GM12891 (cell line): Measurements from ENCODE around the gene VTN.

Source experiments
- DNase-seq: peaks from one replicate; pipeline ENCODE4 v3.0.0; 2011; ENCODE audit warnings: low spot score; ENCODE audit not compliant: insufficient read length
- FAIRE-seq: peaks from 2 replicates; lab custom pipeline; 2011; peaks lifted over from hg19 to GRCh38; lab: Jason Lieb, UNC
- PAX5 ChIP-seq: IDR thresholded peaks from 2 replicates; pipeline ENCODE4 v1.6.1; 2011; ENCODE audit warnings: low read length, moderate library complexity, mild to moderate bottlenecking; ENCODE audit not compliant: insufficient read depth, severe bottlenecking
- POLR2A ChIP-seq: IDR thresholded peaks from 2 replicates; pipeline ENCODE4 v1.6.1; 2011; ENCODE audit warnings: low read depth, low read length, control low read depth
- POLR2AphosphoS5 ChIP-seq: IDR thresholded peaks from 2 replicates; pipeline ENCODE4 v1.6.1; 2011; ENCODE audit warnings: low read depth, low read length, control low read depth
- POU2F2 ChIP-seq: IDR thresholded peaks from 2 replicates; pipeline ENCODE4 v1.6.1; 2011; ENCODE audit warnings: low read depth, mild to moderate bottlenecking, control low read depth, low read length, moderate library complexity
- SPI1 ChIP-seq: IDR thresholded peaks from 2 replicates; pipeline ENCODE4 v1.6.1; 2011; ENCODE audit warnings: low read depth, low read length, control low read depth
- TAF1 ChIP-seq: IDR thresholded peaks from 2 replicates; pipeline ENCODE4 v1.6.1; 2011; ENCODE audit warnings: low read depth, low read length, control low read depth

The VTN gene

GRCh38 chr17:28405632-28406472, 35.7 kb upstream of the VTN start, which contains the start of gene SLC46A1:
TSS of gene SLC46A1 (minus strand) at chr17:28406212. CDS start at chr17:28406114, 98 bp downstream.
- peak; percentile 90 for TF ChIP-seq PAX5
- no peak for TF ChIP-seq SPI1
- FAIRE-seq (peak; percentile 92), DNase-seq (peak; percentile 80)

GRCh38 chr17:28404812-28405570, 34.9 kb upstream of the VTN start:
- TF ChIP-seq POLR2AphosphoS5 (no peak), SPI1 (no peak), PAX5 (no peak), POU2F2 (no peak)
- no peak for FAIRE-seq
- DNase-seq: no peak

- TF ChIP-seq POLR2A: no peak
- TF ChIP-seq PAX5: no peak
- no peak for TF ChIP-seq POU2F2
- no peak for TF ChIP-seq TAF1
- no peak for TF ChIP-seq POLR2AphosphoS5
- TF ChIP-seq SPI1: no peak
- no peak for FAIRE-seq
- DNase-seq: no peak
These were observed 34.3 kb upstream of the VTN start for GRCh38 chr17:28404461-28404811.

GRCh38 chr17:28404007-28404406, 33.9 kb upstream of the VTN start:
- no peak for FAIRE-seq
- DNase-seq: no peak
- TF ChIP-seq PAX5 (no peak), SPI1 (no peak), POLR2A (no peak), POU2F2 (no peak), TAF1 (no peak), POLR2AphosphoS5 (no peak)

- DNase-seq: no peak
- no peak for FAIRE-seq
- no peak for TF ChIP-seq POU2F2
- no peak for TF ChIP-seq POLR2A
- TF ChIP-seq TAF1: no peak
- TF ChIP-seq SPI1: no peak
- no peak for TF ChIP-seq POLR2AphosphoS5
- TF ChIP-seq PAX5: no peak
These were observed 32.7 kb upstream of the VTN start for GRCh38 chr17:28402844-28403243.

- TF ChIP-seq POU2F2: no peak
- TF ChIP-seq POLR2A: no peak
- no peak for TF ChIP-seq TAF1
- no peak for TF ChIP-seq SPI1
- TF ChIP-seq PAX5: no peak
- no peak for TF ChIP-seq POLR2AphosphoS5
- FAIRE-seq (no peak), DNase-seq (no peak)
These were observed 32.1 kb upstream of the VTN start for GRCh38 chr17:28402224-28402630.

- FAIRE-seq: no peak
- no peak for TF ChIP-seq POU2F2
- TF ChIP-seq SPI1: no peak
- TF ChIP-seq POLR2A: no peak
- TF ChIP-seq TAF1: no peak
- no peak for TF ChIP-seq PAX5
- TF ChIP-seq POLR2AphosphoS5: no peak
- DNase-seq: no peak
These were observed 29.7 kb upstream of the VTN start for GRCh38 chr17:28399808-28400207.

GRCh38 chr17:28398280-28398981, 28.3 kb upstream of the VTN start:
- TF ChIP-seq POLR2AphosphoS5 (no peak), PAX5 (no peak), POU2F2 (no peak), TAF1 (no peak)
- DNase-seq (no peak), FAIRE-seq (no peak)

- no peak for FAIRE-seq
- TF ChIP-seq POLR2A: no peak
- TF ChIP-seq TAF1: no peak
- no peak for TF ChIP-seq POU2F2
- TF ChIP-seq PAX5: no peak
- no peak for TF ChIP-seq POLR2AphosphoS5
- no peak for TF ChIP-seq SPI1
- DNase-seq: no peak
These were observed 27.7 kb upstream of the VTN start for GRCh38 chr17:28397687-28398279.

- FAIRE-seq: no peak
- DNase-seq: no peak
- no peak for TF ChIP-seq POLR2A
- TF ChIP-seq POU2F2: no peak
- no peak for TF ChIP-seq TAF1
- no peak for TF ChIP-seq POLR2AphosphoS5
- TF ChIP-seq SPI1: no peak
- TF ChIP-seq PAX5: no peak
These were observed 27.2 kb upstream of the VTN start for GRCh38 chr17:28397275-28397674.
